ENCODE data around the gene RASGRF1.

- no peak for TF ChIP-seq CTCF (IDR thresholded peaks at IDR 0.05)
- no peak for TF ChIP-seq EP300 (IDR thresholded peaks at IDR 0.05; ENCODE audit: low read depth)
- no peak for TF ChIP-seq POLR2AphosphoS5 (IDR thresholded peaks at IDR 0.05)
Observed at GRCh38 chr15:78977591-78978347, 112.8 kb downstream of the RASGRF1 start.
